Progenitor cell of endocrine pancreas (in vitro differentiated cells): ENCODE results near the gene CPS1. TPM values are rescaled to one million over a fixed set of nuclear protein-coding genes. Genes with fewer than 3 reads are reported as not detected.

ENCODE experiments used
- DNase-seq: peaks from one replicate; pipeline ENCODE4 v3.0.0; 2021; ENCODE audit warnings: low spot score; ENCODE audit not compliant: unreplicated experiment
- H3K27ac Mint-ChIP-seq: 2 replicates; pipeline ENCODE4 v1.8.0; 2021; ENCODE audit warnings: mild to moderate bottlenecking, moderate library complexity, mixed read lengths
- H3K27me3 Mint-ChIP-seq: 2 replicates; pipeline ENCODE4 v1.8.0; 2021; ENCODE audit warnings: mixed read lengths
- H3K36me3 Mint-ChIP-seq: 2 replicates; pipeline ENCODE4 v1.8.0; 2022; ENCODE audit warnings: mixed read lengths; ENCODE audit not compliant: insufficient read depth
- H3K4me1 Mint-ChIP-seq: 2 replicates; pipeline ENCODE4 v1.8.0; 2021; ENCODE audit warnings: low read depth, mixed read lengths
- H3K4me3 Mint-ChIP-seq: 2 replicates; pipeline ENCODE4 v1.8.0; 2021; ENCODE audit warnings: low read depth, mild to moderate bottlenecking, moderate library complexity, mixed read lengths
- H3K9me3 Mint-ChIP-seq: 2 replicates; pipeline ENCODE4 v1.8.0; 2021; ENCODE audit warnings: low read depth, mixed read lengths
- CTCF ChIP-seq: fragments of 200-600 bp; sonication (generic); IDR thresholded peaks from one replicate; pipeline ENCODE4 v1.5.0; 2021; ENCODE audit warnings: antibody characterized with exemption, mild to moderate bottlenecking; ENCODE audit not compliant: unreplicated experiment
- total RNA-seq: library from RNA; stranded (reverse); gene quantifications from 2 replicates; pipeline ENCODE4 v1.2.1, GENCODE V29; 2021

The CPS1 gene
- total RNA-seq, 1 donor from 2014 or later, result 4.9 TPM

DNA sequence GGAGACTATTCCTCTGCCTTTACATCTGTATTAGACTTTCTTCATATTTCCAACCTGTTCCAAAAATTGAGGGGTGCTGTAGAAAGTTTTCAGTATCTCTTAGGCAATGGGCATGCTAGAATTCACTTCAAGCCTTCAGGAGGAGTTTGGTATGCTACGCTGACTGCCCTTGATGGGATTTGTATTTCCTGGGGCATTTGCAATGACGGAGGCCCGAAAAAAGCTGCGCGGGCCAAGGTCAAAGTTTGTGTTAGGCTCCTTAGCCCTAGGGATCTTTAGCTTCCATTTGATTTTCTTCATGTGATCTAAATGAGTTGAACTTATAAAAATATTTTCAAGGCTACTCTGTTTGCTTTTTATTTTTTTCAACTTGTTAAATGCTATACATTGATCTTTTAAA is 5.1 kb downstream of the CPS1 start:
- TF ChIP-seq CTCF, result no peak
- Mint-ChIP-seq H3K27me3 (no peaks in the 10 kb centered on the region), H3K36me3 (no peaks in the 10 kb centered on the region), H3K4me3 (no peak overlapping the region), H3K27ac (no peak overlapping the region), H3K9me3 (no peaks in the 10 kb centered on the region), H3K4me1 (peaks cover 3% of the 10 kb centered on the region)
- DNase-seq, result no peak

GRCh38 chr2:210562091-210562490 is 5.7 kb downstream of the CPS1 start:
- Mint-ChIP-seq H3K4me3 (no peak overlapping the region), H3K27ac (no peak overlapping the region), H3K36me3 (no peaks in the 10 kb centered on the region), H3K9me3 (no peaks in the 10 kb centered on the region), H3K27me3 (no peaks in the 10 kb centered on the region), H3K4me1 (peaks cover 3% of the 10 kb centered on the region)
- DNase-seq, result no peak
- TF ChIP-seq CTCF, result no peak

- DNase-seq, result no peak
- H3K27ac Mint-ChIP-seq, result no peak overlapping the region
- H3K9me3 Mint-ChIP-seq, result no peaks in the 10 kb centered on the region
- TF ChIP-seq CTCF, result no peak
- no peak overlapping the region for H3K4me3 Mint-ChIP-seq
- H3K4me1 Mint-ChIP-seq, result peaks cover 3% of the 10 kb centered on the region
- H3K36me3 Mint-ChIP-seq, result no peaks in the 10 kb centered on the region
- H3K27me3 Mint-ChIP-seq, result no peaks in the 10 kb centered on the region
Measured at GRCh38 chr2:210562502-210563080, 6.2 kb downstream of the CPS1 start.

DNA sequence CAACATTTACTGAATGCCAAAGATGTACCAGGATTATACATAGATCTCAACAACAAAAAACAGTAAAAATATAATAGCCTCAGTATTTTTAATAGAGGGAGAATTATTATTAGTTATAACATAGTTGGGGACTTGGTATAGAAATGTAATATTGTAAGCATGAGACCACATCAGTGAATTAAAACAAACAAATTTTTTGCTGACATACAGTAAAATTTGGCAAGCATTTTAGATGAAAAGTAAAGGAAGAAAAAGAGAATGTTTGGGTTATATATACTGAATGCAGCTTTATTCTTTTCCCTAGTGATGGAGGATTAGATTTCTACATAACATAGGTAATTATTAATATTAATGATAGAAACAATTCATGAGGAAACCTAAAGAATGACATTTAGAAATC is 10.9 kb downstream of the CPS1 start:
- no peak for DNase-seq
- Mint-ChIP-seq H3K27ac (no peak overlapping the region), H3K4me3 (no peak overlapping the region), H3K4me1 (peaks cover 11% of the 10 kb centered on the region), H3K36me3 (no peaks in the 10 kb centered on the region), H3K9me3 (no peaks in the 10 kb centered on the region), H3K27me3 (no peaks in the 10 kb centered on the region)
- no peak for TF ChIP-seq CTCF

GRCh38 chr2:210568108-210568507 is 11.7 kb downstream of the CPS1 start:
- TF ChIP-seq CTCF, result no peak
- no peaks in the 10 kb centered on the region for H3K36me3 Mint-ChIP-seq
- H3K27me3 Mint-ChIP-seq, result no peaks in the 10 kb centered on the region
- no peak overlapping the region for H3K4me3 Mint-ChIP-seq
- H3K9me3 Mint-ChIP-seq, result no peaks in the 10 kb centered on the region
- H3K27ac Mint-ChIP-seq, result no peak overlapping the region
- no peak for DNase-seq
- peaks cover 11% of the 10 kb centered on the region for H3K4me1 Mint-ChIP-seq
